ENCODE measurements around the gene LOXL3.

The LOXL3 gene

DNA sequence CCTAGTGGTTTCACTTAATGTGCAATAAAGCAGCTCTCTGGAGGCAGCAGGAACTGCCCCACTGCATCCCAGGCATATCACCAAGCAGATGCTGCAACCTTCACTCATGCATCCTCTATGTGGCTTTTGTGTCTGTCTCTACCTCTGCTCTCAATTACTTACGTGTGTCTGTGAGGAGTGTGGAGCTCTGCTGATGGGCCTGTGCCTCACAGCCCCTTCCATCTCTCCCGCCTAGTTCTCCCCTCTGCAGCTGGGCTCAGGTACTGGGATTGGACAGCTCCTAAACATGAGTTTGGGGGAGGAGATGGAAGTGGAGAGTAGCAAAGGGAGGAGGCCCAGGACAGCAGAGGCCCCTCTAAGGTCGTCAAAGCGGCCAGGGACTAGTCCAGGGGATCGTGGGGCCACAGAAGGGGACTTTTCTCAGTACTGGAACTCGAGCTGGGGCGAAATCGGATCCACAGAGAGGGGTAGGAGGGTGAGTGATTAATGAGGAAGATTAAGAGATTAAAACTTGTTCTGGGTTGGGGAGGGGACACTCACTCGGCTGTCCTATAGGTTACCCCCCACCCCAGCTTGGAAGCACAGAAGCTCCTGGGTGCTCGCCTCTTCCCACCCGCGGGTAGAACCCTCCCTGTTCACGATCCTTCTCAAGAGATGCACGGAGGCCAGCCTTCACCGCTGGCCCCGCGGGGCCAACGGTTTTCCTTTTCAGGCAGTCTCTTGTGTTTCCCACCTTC is 52.2 kb downstream of the LOXL3 start:
- Mint-ChIP-seq H3K27ac (no peak overlapping the region), H3K9me3 (ENCODE audit: low read depth) (no peaks in the 10 kb centered on the region), H3K27me3 (peaks cover 23% of the 10 kb centered on the region), H3K4me1 (ENCODE audit: low read depth) (peaks cover 46% of the 10 kb centered on the region), H3K36me3 (peaks cover 15% of the 10 kb centered on the region), H3K4me3 (peak overlapping the region; percentile 71)

DNA sequence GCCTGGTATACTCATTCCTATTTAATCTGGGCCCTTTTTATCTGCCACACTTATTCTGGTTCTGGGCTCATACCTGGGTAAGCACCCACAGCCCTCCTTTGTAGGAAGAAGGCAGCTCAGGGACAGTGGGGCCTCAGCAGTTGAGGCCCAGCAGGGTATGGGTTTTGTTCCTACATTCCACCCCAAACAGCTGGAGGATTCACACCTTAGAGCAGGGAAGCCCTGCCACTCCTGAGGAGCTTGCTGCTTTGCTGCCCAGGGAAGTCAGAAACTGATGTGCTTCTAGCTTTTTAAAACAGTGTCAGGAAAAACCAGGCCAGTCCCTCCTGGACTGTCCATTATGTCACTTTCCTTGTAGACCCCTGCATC is 53.2 kb downstream of the LOXL3 start:
- no peak overlapping the region for H3K4me3 Mint-ChIP-seq
- H3K9me3 Mint-ChIP-seq (ENCODE audit: low read depth), result no peaks in the 10 kb centered on the region
- peaks cover 13% of the 10 kb centered on the region for H3K36me3 Mint-ChIP-seq
- H3K4me1 Mint-ChIP-seq (ENCODE audit: low read depth), result peaks cover 42% of the 10 kb centered on the region
- H3K27me3 Mint-ChIP-seq, result peaks cover 22% of the 10 kb centered on the region
- H3K27ac Mint-ChIP-seq, result no peak overlapping the region

DNA sequence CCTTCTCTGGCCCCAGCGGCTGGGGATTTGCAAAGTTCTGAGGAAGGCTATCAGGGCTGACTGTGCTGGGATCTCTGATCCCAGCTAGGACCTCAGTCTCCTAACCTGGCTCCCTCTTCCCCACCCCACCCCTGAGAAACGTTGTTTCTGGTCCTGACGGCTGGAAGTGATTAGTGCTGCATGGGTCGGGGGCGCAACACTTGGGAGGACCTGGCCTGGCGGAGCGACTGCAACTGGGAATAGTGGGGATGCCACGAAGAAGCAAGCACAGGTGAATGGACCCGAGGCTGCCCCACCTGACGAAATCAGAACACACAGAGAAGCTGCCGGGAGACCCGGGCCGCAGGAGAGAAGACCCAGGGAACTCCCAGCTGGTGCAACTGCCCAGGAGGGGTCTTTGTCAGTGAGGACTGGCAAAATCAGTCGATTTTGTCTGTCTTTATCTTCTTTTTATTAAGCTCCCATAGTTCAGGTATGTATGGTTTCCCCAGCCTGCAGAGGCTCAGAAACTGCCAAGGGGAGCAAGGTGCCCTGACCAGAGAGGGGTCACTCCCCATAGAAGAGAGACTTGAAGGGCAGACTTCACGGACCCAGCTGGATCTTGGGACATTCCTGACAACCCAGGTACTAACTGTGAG is 53.7 kb downstream of the LOXL3 start:
- Mint-ChIP-seq H3K27me3 (peaks cover 18% of the 10 kb centered on the region), H3K27ac (no peak overlapping the region), H3K4me3 (peak overlapping the region; percentile 15), H3K36me3 (peaks cover 11% of the 10 kb centered on the region), H3K9me3 (ENCODE audit: low read depth) (no peaks in the 10 kb centered on the region), H3K4me1 (ENCODE audit: low read depth) (peaks cover 40% of the 10 kb centered on the region)

DNA sequence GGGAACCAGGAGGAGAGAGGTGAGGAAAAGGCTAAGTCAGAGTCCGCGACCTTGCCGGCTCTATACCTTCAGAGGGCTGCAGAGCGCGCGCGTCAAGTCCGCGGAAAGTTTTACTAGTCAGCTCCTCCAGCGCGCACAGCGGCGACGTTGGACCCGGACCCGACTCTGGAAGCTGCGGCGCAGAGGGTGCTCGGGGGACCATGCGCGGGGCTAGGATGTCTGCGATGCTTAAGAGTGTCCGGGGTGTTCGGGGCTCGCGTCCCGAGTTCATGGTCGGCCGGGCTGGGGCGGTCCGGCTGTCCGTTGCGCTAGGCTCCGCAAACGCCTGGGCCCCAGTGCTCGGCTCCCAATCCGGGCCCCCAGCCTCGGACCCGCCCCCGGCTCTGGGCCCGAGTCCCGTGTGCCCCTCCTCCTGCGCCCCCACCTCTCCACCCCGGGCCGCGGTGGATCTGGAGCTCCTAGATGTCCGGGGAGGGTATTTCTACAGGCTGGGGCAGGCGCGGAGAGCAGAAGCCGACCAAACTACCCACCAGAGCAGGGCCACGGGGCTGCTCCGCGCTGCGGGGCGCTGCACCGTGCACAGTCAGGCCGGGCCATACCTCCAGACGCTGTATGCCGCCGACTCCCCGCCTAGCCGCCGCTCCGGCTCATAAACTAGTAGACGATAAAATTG is 54.3 kb downstream of the LOXL3 start, which contains the start of gene LBX2:
LBX2 (minus strand) TSS at position 337 of the 673 bp plus-strand sequence; CDS start at position 271, 66 bp downstream.
- Mint-ChIP-seq H3K4me1 (ENCODE audit: low read depth) (peaks cover 35% of the 10 kb centered on the region), H3K27ac (peak within 1 kb of the TSS; percentile 66), H3K27me3 (peaks cover 13% of the 10 kb centered on the region)

DNA sequence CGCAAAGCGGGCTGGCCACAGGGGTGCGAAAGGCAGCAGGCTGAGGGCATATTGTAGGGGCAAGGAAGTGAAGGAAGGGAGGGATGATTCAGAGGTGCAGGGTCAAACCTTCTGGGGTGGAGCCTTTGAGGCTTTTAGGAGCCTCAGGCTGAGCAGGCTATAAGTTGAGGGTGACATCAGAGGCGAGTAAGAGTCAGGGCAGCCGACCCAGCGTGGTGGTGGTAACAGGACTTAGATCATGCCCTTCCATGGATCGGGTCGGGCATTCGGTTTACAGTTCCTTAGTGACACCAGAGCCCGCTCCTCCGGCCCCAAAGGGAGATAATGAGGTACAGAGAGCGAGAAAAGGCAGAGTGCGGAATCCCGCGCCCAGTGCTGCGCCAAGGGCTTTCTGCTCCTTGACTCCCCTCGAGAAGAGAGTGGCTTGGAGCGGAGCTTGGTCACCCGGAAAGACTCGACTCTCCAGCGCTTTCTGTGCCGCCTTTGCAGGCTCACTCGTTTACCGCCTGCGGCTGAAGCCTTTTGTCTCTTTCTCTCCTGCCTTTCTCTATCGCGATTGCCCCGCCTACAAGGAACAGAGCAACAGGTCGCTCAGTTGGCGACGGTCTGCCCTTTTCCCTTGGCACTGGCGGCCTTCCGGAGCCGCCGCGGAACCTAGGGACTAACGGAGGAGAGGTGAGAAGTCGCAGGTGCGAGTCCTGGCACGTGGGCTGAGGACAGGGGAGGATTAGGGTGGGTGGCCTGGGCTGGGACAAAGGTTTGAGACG is 55.1 kb downstream of the LOXL3 start:
- peaks cover 11% of the 10 kb centered on the region for H3K27me3 Mint-ChIP-seq
- H3K4me1 Mint-ChIP-seq (ENCODE audit: low read depth), result peaks cover 30% of the 10 kb centered on the region

More for the DNA sequence above, 54.3 kb downstream of the LOXL3 start, which contains the start of gene LBX2:
- Mint-ChIP-seq H3K4me3 (peak within 1 kb of the TSS; percentile 91), H3K9me3 (ENCODE audit: low read depth) (no peaks in the 10 kb centered on the region), H3K36me3 (peaks cover 4% of the 10 kb centered on the region)

DNA sequence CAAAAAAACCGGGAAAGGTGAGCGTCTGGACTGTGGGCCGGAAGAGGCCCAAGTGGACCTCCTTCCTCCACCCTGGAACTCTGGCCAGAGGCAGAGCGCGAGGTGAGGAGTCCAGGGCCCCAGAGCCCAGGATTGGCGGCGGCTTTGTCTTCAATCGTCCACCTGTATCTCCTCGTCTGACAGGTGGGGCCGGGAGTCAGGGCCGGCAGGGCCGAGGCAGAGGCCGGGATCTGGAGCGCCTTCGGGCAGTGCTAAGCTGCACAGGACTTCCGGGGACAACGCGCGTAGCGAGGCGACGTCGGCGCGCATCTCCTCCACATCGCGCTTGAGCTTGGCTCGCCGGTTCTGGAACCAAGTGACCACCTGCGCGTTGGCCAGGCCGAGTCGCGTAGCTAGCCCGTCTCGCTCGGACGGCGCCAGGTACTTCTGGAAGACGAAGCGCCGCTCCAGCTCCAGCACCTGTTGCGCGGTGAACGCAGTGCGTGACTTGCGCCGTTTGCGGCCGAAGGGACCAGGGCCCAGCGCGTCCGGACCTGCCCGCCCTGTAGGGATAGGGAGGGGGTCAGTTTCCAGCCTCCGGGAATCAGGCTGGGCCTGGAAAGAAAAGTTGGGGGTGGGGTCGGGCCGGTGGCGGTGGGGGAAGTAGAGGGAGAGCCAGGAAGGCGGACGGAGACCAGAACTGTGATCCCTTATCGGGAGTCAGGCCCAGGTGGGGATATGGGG is 55.8 kb downstream of the LOXL3 start:
- Mint-ChIP-seq H3K4me3 (peak overlapping the region; percentile 91), H3K36me3 (peaks cover 9% of the 10 kb centered on the region), H3K4me1 (ENCODE audit: low read depth) (peaks cover 26% of the 10 kb centered on the region), H3K27me3 (peaks cover 11% of the 10 kb centered on the region), H3K27ac (peak overlapping the region; percentile 66), H3K9me3 (ENCODE audit: low read depth) (no peaks in the 10 kb centered on the region)

More for the DNA sequence above, 55.1 kb downstream of the LOXL3 start:
- Mint-ChIP-seq H3K4me3 (peak overlapping the region; percentile 91), H3K9me3 (ENCODE audit: low read depth) (no peaks in the 10 kb centered on the region), H3K27ac (peak overlapping the region; percentile 66), H3K36me3 (peaks cover 8% of the 10 kb centered on the region)

DNA sequence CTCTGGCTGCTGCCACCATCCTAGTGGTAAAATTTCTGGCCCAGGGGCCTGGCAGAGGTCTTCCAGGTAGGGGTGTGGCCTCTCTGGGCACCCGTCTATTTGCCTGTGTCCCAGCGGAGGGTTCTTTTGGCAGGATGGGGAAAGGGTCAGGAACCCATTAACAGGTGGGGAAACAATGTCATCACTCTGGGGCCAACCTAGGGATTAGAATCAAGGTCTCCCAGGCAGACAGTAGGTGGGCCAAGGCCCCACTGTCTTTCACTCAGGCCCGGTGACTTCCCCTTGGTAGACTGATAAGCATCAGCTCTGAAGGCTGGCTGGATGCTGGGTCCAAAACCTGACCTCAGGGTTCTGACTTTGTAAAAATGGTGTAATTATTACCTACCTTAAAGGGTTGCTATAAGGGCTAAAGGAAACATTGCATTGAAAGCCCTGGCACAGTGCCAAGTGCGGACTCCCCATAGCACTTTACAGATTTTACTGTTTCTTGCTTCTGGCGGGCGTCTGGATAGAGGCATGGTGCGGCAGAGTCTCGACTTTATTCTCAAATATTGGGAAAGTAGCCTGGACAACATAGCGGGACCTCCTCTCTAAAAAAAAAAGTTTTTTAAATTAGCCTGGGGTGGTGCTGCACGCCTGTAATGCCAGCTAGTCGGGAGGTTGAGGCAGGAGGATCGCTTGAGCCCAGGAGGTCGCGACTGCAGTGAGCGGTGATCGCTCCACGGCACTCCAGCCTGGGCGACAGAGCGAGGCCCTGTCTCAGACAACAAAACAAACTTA is 56.6 kb downstream of the LOXL3 start:
- Mint-ChIP-seq H3K36me3 (peaks cover 9% of the 10 kb centered on the region), H3K9me3 (ENCODE audit: low read depth) (no peaks in the 10 kb centered on the region), H3K4me1 (ENCODE audit: low read depth) (peaks cover 20% of the 10 kb centered on the region), H3K27ac (no peak overlapping the region), H3K4me3 (peak overlapping the region; percentile 91), H3K27me3 (peaks cover 11% of the 10 kb centered on the region)

DNA sequence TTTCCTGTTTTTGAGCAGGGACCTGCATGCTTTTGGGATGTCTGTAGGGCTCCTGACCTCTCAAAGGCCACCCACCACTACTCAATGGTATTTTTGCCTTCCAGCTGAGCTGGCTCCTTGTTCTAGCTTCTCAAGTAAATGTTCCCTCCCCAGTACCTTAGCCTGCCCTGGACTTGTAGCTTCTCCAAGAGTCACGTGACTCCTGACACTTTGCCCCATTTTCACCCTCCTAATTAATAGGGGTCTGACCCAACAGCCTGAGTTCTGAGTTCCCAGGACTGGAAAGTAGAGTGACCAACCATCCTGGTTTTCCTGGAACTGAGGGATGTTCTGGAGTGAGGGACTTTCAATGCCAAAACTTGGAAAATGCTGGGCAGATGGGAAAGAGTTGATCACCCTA is 58.3 kb downstream of the LOXL3 start:
- H3K4me3 Mint-ChIP-seq, result no peak overlapping the region
- H3K36me3 Mint-ChIP-seq, result peaks cover 10% of the 10 kb centered on the region
- peaks cover 14% of the 10 kb centered on the region for H3K4me1 Mint-ChIP-seq (ENCODE audit: low read depth)
- H3K27ac Mint-ChIP-seq, result no peak overlapping the region
- H3K9me3 Mint-ChIP-seq (ENCODE audit: low read depth), result no peaks in the 10 kb centered on the region
- H3K27me3 Mint-ChIP-seq, result peaks cover 4% of the 10 kb centered on the region

DNA sequence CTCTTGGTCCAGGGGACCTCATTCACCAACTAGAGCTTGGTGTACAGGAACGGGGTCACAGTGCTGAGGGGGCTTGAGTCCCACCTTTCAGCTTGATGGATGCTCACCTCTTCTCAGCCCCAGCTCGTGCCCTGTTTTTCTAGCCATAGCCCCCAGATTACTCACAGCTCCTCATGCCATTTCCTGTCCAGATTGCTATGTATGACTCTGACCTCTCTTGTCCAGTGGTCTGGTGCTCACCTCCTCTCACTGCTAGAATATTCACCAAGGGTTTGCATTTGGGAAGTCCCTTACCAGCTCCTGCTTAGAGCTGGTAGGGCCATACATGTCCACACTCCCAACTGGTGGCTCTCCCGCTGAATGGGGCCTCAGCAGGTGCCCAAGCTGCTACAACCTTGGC is 60.2 kb downstream of the LOXL3 start:
- Mint-ChIP-seq H3K27me3 (no peaks in the 10 kb centered on the region), H3K36me3 (peaks cover 15% of the 10 kb centered on the region)

DNA sequence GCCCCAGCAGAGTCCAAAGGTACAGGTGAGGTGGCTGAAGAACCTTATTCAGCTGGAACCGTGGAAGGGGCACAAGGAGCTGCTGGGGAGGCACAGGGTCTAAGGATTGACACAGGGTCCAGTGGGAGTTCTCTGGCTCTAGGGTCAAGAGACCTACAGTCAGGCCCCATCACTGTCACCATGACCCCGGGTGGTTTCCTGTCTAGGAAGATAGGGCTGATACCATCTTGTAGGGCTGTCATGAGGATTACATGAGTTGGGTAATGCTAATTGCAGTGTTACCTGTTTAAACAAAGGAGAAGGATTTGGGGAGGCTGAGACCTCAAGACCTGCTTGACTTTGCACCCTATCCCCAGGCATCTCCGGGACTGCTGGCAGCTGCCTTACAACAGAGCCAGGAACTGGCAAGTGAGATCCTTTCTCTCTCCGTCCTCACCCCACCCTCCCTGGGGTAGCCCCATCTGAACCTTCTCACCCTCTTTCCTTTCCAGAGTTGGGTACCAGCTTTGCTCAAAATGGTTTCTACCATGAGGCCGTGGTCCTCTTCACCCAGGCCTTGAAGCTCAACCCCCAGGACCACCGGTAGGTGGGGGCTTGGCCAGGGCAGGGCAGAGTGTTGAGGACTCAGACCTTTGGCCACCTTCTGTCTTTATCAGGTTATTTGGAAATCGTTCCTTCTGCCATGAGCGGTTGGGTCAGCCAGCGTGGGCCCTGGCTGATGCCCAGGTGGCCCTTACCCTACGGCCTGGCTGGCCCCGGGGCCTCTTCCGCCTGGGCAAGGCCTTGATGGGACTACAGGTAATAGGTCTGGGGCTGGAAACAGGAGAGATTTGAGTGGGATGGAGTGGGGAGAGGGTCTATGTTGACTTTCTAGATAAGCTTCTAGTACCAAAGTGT is 61.8 kb downstream of the LOXL3 start:
- Mint-ChIP-seq H3K27ac (no peak overlapping the region), H3K9me3 (ENCODE audit: low read depth) (no peaks in the 10 kb centered on the region), H3K36me3 (peaks cover 15% of the 10 kb centered on the region), H3K4me3 (no peak overlapping the region), H3K27me3 (no peaks in the 10 kb centered on the region), H3K4me1 (ENCODE audit: low read depth) (peaks cover under 1% of the 10 kb centered on the region)

More for the DNA sequence above, 60.2 kb downstream of the LOXL3 start:
- peaks cover 7% of the 10 kb centered on the region for H3K4me1 Mint-ChIP-seq (ENCODE audit: low read depth)
- no peaks in the 10 kb centered on the region for H3K9me3 Mint-ChIP-seq (ENCODE audit: low read depth)
- no peak overlapping the region for H3K4me3 Mint-ChIP-seq
- no peak overlapping the region for H3K27ac Mint-ChIP-seq

DNA sequence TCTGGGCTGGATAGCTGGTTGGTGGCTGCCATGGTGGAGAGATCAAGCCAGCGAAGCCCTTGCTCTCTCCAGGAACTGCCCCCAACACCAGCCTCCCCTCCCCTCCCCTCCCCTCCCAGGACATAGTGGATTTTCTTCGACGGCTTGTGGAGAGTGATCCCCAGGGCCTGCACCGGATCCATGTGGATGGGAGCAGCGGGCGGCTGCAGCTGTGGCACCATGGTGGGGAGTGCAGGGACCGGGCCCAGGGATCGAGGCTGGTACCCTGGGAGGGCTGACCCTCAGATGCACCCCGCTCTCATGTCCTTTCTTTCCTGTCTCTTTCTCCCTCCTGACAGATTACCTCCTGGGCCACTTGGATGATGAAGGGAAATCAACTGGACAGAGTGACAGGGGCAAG is 63.8 kb downstream of the LOXL3 start:
- H3K27ac Mint-ChIP-seq, result no peak overlapping the region
- H3K4me1 Mint-ChIP-seq (ENCODE audit: low read depth), result peaks cover 6% of the 10 kb centered on the region
- H3K27me3 Mint-ChIP-seq, result no peaks in the 10 kb centered on the region
- no peaks in the 10 kb centered on the region for H3K9me3 Mint-ChIP-seq (ENCODE audit: low read depth)
- no peak overlapping the region for H3K4me3 Mint-ChIP-seq
- peaks cover 15% of the 10 kb centered on the region for H3K36me3 Mint-ChIP-seq

DNA sequence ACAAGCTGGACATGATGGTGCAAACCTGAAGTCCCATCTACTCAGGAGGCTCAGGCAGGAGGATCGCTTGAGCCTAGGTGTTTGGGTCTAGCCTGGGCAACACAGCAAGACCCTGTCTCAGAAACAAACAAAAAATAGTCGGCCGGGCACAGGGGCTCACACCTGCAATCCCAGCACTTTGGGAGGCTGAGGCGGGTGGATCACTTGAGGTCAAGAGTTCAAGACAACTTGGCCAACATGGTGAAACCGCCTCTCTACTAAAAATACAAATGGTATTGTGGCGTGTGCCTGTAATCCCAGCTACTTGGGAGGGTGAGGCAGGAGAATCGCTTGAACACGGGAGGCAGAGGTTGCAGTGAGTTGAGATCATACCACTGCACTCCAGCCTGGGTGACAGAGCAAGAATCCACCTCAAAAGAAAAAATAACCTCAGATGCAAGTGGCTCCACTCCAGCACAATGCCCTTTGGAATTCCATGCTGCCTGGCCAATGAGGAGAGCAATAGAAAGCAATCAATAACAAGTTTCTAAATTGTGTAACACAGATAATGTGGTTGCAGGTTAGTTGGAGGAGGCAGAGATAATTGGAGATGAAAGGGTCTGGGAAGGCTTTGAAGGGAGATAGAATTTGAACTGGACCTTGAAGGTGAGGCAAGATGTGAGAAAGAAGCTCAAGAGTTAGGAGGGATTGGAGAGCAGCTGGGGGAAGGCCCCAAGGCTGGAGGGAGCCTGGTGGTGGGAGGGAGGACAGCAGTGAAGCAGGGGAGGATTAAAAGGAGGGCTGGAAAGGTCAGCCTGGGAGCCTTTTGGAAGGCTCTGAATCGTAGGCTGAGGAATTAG is 64.9 kb downstream of the LOXL3 start:
- H3K27ac Mint-ChIP-seq, result no peak overlapping the region

More for the DNA sequence above, 64.9 kb downstream of the LOXL3 start:
- H3K27me3 Mint-ChIP-seq, result no peaks in the 10 kb centered on the region
- peaks cover 8% of the 10 kb centered on the region for H3K4me1 Mint-ChIP-seq (ENCODE audit: low read depth)
- peaks cover 11% of the 10 kb centered on the region for H3K36me3 Mint-ChIP-seq
- no peak overlapping the region for H3K4me3 Mint-ChIP-seq
- no peaks in the 10 kb centered on the region for H3K9me3 Mint-ChIP-seq (ENCODE audit: low read depth)
